Kidney tubule cell (primary cell): ENCODE results near the gene GAL.

Source experiments
- DNase-seq: peaks from one replicate; pipeline ENCODE4 v3.0.0-alpha.2; 2018; ENCODE audit warnings: low spot score

Gene GAL

GRCh38 chr11:68710409-68710808 is 26.1 kb downstream of the GAL start:
- DNase-seq, result no peak

DNA sequence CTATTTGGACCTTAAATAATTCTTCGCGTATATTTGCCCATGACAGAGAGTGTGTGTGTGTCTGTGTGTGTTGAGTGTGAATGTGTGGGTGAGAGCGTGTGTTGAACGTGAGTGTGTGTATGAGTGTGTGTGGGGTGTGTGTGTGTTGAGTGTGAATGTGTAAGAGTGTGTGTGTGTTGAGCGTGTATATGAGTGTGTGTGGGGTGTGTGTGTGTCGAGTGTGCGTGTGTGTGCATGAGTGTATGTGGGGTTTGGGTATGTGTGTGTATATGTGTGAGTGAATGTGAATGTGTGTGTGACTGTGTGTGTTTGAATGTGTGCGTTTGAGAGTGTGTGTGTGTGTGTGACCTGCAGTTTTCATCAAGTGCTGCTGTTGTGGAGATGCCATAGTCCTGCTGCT is 26.8 kb downstream of the GAL start:
- DNase-seq, result no peak

- DNase-seq, result peak; percentile 52
Observed at GRCh38 chr11:68714060-68714856, 29.9 kb downstream of the GAL start.

- DNase-seq, result no peak
Observed at GRCh38 chr11:68715456-68716122, 31.2 kb downstream of the GAL start.

- no peak for DNase-seq
Observed at GRCh38 chr11:68721075-68721474, 36.7 kb downstream of the GAL start.

GRCh38 chr11:68722143-68722542 is 37.8 kb downstream of the GAL start:
- no peak for DNase-seq

- DNase-seq, result no peak
Observed at GRCh38 chr11:68724293-68724692, 39.9 kb downstream of the GAL start.

DNA sequence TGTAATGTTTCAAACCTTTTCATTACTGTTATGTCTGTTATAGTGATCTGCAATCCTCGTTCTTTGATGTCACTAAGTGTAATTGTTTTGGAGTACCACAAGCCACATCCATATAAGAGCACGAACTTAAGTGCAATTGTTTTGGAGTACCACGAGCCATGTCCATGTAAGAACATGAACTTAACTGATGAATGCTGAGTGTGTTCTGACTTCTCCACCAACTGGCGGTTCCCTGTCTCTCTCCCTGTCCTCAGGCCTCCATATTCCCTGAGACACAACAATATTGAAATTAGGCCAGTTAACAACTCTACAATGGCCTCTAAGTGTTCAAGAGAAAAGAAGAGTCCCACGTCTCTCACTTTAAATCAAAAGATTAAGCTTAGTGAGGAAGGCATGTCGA is 43.4 kb downstream of the GAL start:
- no peak for DNase-seq

DNA sequence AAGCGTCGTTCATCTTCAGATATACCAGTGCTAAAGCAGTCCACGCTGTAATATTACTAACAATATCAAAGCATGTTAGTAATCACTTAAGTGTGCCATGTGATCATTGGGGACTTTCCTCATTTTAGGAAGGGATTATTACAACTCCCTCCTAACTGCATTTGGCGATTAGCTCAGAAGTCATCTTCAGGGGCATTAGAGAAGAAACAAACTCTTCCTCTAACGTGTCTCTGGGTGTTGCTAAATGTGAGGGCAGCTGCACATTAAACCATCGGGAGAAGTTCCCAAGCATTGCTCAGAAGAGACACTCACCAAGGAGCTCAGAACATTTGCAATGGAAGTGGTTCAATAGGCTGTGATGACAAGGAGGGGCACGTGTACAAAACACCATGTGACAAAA is 49.8 kb downstream of the GAL start:
- DNase-seq, result no peak

- DNase-seq, result no peak
Observed at GRCh38 chr11:68735125-68735524, 50.8 kb downstream of the GAL start.

- DNase-seq, result no peak
Observed at GRCh38 chr11:68735646-68736045, 51.3 kb downstream of the GAL start.
